Astrocyte of the hippocampus (primary cell): ENCODE data around the gene CCT5.

Experiments
- DNase-seq: peaks from one replicate; pipeline ENCODE4 v3.0.0; 2011; ENCODE audit warnings: low read depth, low spot score

CCT5 gene

GRCh38 chr5:10249948-10250805 lies at the start of gene CCT5:
Gene CCT5 (plus strand): TSS chr5:10250280. CDS start chr5:10250341, 61 bp downstream.
- DNase-seq: peak; percentile 98

DNA sequence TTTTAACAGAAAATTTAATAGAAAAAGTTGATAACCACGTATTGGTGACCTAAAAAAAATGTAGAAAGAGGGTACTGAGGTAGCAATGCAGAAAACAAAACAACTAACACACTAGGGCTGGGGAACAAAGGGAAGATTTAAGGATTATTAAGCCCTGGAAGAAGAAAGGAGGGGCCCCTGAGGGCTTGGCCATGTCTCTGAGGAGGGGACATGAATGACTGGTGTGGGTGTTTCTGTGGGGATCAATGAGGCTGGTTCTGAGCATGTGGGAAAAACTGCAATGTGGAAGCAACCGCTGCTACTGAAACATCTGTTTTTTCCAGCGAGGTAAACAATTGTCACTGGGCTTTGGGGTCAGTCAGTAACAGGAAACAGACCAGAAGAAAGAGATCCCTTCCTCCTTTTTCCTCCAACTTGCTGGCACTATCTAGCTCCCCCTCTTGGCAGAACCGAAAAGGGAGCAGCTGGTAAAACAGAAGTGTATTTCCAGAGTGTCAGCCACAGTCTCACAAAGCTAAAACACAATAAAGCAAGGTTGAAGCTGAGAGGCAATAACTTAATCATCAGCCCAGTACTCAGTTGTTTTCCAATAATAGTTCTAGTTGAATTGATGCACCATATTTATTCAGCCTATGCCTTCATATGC lies 48.7 kb upstream of the CCT5 start:
- DNase-seq: no peak

DNA sequence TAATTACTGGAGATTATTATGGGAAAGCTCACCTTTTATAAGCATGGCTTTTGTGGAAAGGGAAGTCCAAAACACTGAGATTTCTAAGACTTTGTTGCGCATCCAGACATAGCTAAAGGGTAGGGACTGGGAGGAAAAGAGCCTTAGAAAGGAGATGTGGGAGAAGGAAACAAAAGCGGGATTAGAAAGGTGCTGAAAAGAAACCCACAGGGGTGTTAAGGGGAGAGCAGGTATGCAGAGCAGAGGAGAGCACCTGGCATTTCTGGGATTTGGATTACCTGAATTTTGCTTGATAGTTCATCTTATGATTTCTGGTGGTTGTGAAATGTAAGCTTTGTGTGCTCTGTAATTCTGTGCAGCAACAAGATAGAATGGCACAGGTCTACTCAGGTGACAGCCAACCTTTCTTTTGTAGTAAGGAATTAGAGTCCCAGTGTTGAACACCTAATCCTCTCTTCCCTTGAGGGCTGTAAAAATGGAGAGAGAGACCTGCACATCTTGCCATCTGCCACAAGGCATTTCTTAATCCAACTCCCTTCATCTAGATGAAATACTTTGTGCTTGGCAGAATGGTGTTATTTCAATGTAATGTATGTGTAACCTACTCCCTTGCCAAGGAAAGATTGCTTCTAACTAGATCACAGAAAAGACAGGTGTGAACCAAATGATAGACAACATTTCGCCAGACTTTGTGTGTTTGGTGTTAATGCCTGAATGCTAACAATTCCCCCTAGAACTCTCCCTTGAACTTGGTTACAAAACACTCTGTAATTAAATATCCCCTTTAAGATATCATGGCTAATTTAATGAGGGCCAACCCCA lies 47.8 kb upstream of the CCT5 start:
- DNase-seq: no peak

GRCh38 chr5:10209004-10209403 lies 41.1 kb upstream of the CCT5 start:
- no peak for DNase-seq

GRCh38 chr5:10213316-10213715 lies 36.8 kb upstream of the CCT5 start:
- DNase-seq: no peak

- no peak for DNase-seq
Measured at GRCh38 chr5:10214041-10214440, 36.0 kb upstream of the CCT5 start.

DNA sequence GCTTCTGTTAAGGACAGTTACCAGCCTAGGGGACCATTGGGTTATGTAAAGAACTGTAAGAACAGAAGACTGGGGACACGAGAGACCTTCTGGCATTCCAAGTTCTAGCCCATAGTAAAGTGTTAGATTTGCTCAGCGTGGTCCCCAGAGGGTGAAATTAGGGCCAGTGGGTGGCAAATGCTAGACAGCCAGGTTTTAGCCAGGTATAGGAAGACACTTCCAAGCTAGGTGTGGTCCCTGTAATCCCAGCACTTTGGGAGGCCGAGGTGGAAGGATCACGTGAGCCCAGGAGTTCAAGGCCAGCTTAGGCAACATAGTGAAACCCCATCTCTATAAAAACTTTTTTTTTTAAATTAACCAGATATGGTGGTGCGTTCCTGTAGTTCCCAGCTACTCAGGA lies 34.7 kb upstream of the CCT5 start:
- no peak for DNase-seq

DNA sequence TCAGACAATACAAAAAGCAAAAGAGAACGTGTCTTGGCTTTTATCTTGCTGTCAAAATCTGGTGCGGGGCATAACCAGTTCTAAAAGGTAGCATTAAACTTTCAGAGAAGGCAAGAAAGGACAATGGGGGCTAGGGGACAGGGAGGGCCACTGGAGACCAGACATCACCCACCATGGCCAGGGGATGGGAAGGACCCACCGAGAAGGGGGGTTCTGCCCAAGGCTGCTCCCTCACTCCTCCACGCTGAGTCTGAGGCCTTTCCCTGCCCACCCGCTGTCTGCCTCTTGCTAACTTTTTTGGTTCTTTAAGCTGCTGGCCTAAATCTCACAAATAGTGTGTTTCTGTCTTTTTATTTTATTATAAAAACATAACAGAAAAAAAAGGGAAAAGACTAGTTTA lies 34.0 kb upstream of the CCT5 start:
- DNase-seq: no peak

DNA sequence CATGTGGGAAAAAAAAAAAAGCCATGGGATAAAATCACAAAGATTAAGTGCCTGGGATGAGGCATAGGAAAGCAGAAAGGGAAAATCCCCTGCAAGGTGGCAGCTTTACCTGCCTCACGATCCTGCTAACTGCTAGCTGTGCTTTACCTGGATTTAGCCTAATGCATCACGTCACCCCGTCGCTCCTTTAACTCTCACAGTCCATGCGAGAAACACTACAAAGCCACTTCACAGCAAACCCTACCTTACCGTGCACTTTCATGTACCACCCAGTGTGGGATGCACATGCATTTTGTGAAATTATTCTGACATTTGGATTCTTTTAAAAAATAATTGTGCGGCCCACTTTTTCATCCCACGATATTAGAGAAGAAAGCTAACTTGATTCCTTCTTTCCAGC lies 31.4 kb upstream of the CCT5 start:
- DNase-seq: no peak

GRCh38 chr5:10219068-10219467 lies 31.0 kb upstream of the CCT5 start:
- no peak for DNase-seq

DNA sequence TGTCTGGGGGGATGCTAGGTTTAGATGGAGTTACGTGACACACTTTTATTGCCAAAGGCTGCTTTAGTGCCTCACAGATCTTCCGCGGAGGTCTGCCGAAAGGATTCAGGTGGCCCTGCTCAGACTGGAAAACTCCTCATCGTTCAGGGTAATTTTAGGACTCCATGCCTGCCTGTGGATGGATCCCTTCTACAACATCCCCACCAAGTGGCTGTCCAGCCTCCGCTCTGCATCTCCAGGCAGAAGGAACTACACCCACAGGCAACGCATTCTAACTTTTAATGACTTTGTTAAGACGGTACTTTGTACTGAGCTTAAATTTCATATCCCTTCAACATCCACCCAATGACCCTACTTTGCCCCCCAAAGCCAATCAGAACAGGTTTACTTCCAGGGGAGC lies 29.8 kb upstream of the CCT5 start:
- no peak for DNase-seq

DNA sequence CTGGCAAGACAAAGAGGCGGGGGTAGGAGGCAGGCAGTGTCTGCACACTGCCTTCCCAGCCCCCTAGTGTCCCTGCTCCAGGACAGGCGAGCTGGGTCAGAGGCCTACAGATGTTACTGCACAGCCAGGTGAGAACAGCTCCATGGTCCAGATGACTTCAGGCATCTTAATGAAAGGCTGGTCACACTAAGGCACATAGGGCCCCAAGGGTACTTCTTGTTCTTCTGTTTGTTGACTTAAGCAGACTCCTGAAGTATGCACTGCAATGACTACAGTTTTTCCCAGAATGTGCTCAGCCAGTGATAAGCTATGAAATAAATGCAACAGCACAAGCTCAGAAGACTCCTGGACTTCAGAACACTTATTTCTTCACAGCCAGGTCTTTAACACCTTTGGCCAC lies 27.8 kb upstream of the CCT5 start:
- DNase-seq: no peak

DNA sequence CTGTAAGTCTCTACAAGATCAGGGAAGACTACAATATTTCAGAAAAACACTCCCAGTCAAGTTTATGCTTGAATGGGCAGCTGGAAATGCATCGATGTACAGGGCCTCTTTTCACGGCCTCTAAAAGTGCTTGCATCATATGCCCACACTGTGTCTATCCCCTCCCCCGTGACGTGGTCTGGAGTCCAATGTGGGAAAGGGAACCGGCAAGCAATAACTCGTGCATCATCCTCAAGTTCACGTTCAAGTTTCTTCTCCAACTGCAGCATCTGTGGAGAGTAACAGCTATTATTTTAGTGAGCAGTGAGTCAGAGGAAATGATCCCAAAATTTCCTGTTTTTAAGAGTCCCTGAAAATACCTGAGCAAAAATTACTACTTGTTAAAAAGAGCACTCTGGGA lies 22.7 kb upstream of the CCT5 start:
- DNase-seq: peak; percentile 23

DNA sequence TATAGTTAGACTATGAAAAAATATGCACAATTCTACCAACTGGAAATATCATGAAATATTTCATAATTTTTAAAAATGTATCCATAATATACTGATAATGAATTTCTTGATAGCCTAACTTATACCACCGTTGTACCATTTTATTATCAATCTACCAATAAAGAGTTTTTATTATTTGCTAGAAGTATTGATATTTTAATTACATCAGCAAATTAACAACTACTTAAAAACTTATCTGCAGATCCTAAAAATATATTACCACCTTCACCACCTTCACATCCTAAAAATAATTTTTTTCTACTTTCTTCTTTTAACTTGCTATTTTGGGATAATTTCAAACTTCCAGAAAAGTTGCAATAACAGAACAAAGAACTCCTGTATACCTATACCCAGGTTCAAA lies 21.8 kb upstream of the CCT5 start:
- DNase-seq: no peak

GRCh38 chr5:10229306-10230048 lies 20.6 kb upstream of the CCT5 start:
- peak; percentile 86 for DNase-seq

DNA sequence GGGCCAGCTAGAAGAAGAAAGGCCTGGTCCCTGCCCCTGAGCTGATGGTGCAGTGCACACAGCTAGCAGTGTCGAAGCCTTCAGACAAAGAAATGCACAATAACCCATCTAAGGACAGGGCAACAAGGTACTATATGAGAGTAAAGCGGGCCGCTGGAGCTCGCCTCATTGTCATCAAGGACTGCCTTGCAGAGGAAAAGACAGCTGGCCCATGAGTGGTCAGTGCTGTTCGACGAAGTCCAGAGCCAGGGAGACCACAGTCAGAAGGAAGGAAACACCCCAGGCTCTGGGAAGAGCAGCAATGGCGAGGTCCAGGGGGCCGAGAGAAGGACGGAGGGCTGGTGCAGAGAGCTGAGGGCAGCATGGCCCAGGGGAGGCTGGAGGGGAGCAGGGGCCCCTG lies 17.7 kb upstream of the CCT5 start:
- DNase-seq: no peak

GRCh38 chr5:10233011-10233410 lies 17.1 kb upstream of the CCT5 start:
- no peak for DNase-seq

- DNase-seq: peak; percentile 90
Measured at GRCh38 chr5:10233505-10233904, 16.6 kb upstream of the CCT5 start.

DNA sequence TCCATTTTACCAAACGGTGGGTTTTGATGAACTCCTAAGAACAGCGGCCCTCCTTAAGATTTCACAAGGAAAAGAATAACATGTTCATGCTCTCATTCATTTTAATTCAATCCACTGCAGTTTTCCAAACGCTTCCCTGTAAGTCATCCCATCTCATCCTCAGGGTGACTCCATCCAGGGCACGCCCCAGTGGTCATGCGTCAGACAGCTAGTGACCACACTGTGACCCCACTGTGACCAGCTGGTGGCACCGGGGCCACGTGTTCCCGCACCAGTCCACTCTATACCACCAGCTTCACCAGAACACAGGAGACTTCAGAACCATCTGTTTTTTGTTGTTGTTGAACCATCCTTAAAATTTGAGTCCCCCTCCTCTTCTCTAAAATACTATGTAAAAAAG lies 14.7 kb upstream of the CCT5 start:
- no peak for DNase-seq

- no peak for DNase-seq
Measured at GRCh38 chr5:10243660-10244240, 6.3 kb upstream of the CCT5 start.

DNA sequence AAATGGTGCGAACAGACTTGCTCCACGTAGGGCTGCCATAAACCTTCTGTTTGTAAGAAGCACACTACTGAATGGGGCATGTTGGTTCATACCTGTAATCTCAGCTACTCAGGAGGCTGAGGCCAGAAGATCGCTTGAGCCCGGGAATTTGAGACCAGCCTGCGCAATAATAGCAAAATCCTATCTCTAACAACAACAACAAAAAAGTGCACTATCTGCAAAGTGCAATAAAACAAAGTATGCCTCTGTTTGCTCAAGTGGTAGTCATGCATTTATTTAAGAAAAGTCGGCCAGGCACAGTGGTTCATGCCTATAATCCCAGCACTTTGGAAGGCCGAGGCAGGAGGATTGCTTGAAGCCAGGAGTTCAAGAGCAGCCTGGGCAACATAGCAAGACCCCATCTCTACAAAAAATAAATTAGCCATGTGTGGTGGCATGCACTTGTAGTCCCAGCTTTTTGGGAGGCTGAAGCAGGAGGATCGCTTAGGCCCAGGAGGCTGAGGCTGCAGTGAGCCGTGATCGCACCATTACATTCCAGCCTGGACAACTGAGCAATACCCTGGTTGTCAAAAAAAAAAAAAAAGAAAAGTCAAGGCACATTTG lies 5.6 kb upstream of the CCT5 start:
- DNase-seq: no peak
